Activated CD8-positive, alpha-beta memory T cell treated with anti-CD3 and anti-CD28 coated beads for 4 hours (primary cell): ENCODE measurements around the gene TTPAL.

ENCODE experiments used
- DNase-seq, 2 donors: peaks; one replicate each; pipeline ENCODE4 v3.0.0-alpha.2; 2020; ENCODE audit warnings: low read depth in 2 of 2

TTPAL gene

DNA sequence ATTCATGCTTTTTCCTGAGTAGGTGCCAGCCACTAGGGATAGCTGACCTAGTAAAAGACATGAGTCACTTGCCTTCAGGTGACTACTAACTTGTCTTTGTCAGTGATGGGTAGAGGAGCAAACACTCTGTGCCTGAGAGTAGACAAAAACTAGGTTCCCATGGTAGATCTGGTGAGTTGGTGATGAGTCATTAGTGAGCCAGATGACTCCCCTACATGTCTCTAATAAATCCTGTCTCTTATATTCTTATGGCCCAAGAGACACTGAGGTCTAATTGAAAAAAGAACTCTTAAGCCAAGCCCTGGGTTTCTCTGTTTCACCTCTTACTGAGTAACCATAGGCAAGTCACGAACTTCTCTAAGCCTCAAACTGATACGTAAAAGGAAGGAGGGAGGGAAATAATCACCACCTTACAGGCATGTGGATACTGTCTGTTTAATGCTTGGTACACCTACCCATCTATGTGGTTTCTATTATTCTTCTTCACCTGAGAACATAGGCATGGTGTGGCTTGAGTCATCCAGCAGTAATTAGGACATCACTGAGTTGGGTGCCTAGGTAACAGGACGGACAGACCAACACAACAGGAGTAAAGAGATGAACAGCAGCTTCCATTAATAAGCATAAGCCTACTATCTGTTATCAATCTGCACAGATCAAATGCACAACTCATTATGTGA is 20.3 kb downstream of the TTPAL start:
- no peak for DNase-seq

DNA sequence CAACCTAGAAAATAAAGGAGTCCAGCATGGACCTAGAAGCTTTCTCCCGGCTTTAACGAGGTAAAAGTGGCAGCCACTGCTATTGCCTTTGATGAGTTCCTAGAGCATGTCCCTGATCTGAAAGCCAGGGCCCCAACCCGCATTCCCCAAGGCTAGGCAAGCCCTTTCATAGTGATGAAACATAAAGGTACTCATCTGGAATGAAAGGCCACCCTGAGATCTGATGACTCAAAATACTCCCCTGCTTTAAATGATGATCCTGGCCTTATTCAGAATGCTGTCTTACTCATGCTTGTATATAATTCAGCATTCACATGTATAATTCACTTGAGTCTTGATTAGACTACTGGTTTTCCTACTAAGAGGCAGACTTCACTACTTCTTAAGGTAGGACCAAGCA is 21.3 kb downstream of the TTPAL start:
- no peak for DNase-seq

GRCh38 chr20:44497761-44498160 is 22.1 kb downstream of the TTPAL start:
- no peak for DNase-seq

GRCh38 chr20:44500221-44500620 is 24.5 kb downstream of the TTPAL start:
- DNase-seq = no peak

DNA sequence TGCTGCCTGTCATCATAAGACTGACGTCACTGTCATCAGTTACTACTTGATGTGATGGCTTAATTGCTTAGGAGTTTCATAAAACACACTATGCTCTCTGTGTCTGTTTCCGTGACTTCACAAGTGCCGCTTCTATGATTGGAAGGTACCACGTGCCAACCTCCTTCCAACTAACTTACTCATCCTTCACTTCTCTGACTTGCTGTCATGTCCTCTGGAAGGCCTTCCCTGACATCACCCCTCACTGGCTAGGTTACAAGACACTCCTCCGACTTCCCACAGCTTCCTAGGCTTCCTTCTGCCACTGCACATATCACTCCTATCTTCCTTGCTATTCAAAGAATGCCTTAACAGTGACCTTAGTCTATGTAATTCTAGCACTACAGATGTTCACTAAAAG is 25.8 kb downstream of the TTPAL start:
- no peak for DNase-seq

DNA sequence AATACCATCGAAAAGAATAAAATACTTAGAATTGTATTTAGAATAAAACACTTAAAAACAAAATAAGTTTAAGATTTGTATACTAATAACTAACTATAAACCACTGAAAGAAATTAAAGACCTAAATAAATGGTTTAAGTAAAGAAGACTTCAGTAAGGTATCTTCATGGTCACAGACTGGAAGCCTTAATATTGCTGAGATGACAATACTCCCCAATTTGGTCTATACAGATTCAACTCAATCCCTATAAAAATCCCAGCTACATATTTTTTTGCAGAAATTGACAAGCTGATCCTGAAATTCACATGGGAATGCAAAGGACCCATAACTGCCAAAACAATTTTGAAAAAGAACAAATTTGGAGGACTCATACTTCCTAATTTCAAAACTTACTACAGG is 27.3 kb downstream of the TTPAL start:
- DNase-seq = no peak

DNA sequence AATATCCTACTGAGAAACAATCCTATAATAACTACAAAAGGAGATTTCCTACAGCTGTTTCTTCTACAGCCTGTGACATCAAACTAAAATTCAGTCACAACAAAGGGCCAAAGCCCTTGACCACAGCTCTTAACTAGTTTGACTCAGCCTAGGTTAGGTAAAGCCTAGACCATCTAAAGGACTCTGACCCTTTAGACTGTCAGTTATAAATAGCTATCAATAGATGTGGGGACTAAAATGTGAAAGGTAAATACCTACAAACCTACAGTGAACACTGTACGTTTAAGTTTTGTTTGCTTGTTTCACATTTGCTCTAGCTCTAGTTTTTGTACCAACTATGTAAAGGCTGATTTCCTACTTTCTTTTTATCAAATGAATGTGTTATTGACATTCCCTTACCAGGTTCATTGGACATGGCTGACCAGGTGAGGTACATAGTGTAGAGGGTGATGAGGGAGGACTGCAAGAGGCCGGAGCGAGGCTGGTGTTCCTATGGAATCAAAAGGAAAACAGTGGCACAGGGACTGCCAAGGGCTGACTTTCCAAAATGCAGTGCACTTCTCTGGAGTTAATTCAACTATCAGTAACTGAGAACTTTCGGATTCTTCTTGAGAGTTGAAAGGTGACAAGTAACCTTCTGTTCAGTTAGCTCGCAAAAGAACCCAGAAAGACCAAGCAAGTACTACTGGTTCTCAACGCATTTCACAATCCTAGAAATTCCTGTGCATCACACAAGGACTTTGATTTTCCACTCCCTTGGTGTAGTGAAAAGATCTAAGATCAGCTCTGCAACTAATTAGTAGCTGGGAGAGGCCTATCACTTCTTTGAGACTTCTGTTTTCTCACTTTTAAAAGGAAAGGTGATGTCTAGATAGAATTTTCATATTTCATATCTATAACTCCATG is 29.0 kb downstream of the TTPAL start:
- no peak for DNase-seq

- DNase-seq = no peak
Observed at GRCh38 chr20:44509762-44510161, 34.1 kb downstream of the TTPAL start.

- DNase-seq = no peak
Observed at GRCh38 chr20:44513871-44514270, 38.2 kb downstream of the TTPAL start.

- no peak for DNase-seq
Observed at GRCh38 chr20:44516491-44516890, 40.8 kb downstream of the TTPAL start.

GRCh38 chr20:44517454-44517853 is 41.8 kb downstream of the TTPAL start:
- no peak for DNase-seq

GRCh38 chr20:44518248-44518647 is 42.6 kb downstream of the TTPAL start:
- DNase-seq = no peak

DNA sequence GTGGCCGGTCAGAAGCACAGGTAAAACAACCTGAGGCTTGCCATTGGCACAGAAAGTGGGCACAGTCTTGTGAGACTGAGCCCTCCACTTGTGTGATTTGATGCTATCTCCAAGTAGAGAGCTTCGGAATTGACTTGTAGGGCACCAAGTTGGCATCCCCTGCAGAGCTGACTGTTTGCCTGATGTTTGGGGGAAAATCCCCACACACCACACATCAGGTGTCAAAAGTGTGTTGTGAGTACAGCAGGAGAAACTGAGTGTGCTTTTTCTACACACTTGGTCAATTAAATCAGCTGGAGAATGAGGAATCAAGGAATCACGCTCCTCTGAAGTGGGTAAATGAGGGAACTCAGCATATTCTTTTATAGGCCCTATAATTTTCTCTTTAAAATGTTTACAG is 45.2 kb downstream of the TTPAL start:
- DNase-seq = no peak

- peak; percentile 91 to 93 for DNase-seq
Observed at GRCh38 chr20:44521484-44522481, 46.1 kb downstream of the TTPAL start, which contains the start of gene SERINC3. TSS of gene SERINC3 (minus strand) at chr20:44522070. CDS start at chr20:44521951, 119 bp downstream.

DNA sequence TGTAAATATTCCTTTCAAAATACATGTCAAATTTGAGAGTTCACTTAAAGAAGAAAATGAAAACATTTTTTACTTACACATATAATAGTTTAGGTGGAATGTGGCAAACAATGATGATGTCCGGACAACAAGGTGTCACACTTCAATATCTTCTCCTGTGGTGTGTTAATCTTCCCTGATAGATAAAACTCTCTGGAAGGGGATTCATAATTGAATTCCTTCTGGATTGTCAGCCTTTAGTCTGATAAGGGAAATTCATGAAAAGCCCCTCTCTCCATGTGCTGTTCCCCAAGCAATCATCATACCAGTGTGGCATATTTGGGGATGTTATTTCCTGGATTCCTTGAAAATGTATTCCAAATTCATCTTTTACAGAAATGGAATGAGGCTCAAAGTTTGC is 47.2 kb downstream of the TTPAL start:
- DNase-seq = no peak

- DNase-seq = no peak
Observed at GRCh38 chr20:44523746-44524145, 48.1 kb downstream of the TTPAL start.

DNA sequence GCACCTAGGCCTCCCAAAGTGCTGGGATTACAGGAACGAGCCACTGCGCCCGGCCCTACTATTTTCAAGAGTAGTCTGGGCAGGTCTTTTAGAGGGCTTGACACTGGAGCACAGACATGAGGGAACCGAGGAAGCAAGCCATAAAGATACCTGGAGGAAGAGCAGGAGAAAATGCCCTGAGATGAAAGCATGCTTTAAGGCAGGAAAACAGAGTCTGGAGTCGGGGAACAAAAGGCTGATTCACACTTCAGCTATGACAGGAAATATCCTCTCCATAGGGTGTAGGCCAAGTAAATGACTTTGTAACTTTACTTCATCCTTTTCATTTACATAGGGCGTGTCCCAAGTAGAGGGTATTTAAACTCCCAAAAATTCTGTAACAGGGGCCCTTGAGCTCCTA is 50.5 kb downstream of the TTPAL start:
- DNase-seq = no peak

DNA sequence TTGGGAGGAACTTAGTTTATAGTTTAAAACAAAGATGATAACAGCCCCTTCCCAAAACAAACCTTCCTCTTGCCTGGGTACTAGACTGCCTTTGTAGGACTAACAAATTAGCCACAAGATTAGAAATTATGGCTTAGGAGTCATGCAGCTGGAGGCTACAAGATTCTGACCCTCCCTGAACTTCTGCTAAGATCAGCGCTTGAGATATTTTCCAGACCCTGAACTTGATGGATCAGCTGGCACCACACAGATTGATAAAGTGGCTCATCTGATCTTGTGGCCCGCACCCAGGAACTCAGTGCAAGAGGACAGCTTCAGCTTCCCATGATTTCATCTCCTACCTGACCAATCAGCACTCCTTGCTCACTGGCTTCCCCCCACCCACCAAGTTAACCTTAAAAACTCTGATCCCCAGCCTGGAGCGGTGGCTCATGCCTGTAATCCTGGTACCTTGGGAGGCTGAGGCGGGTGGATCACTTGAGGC is 52.1 kb downstream of the TTPAL start:
- DNase-seq = no peak

DNA sequence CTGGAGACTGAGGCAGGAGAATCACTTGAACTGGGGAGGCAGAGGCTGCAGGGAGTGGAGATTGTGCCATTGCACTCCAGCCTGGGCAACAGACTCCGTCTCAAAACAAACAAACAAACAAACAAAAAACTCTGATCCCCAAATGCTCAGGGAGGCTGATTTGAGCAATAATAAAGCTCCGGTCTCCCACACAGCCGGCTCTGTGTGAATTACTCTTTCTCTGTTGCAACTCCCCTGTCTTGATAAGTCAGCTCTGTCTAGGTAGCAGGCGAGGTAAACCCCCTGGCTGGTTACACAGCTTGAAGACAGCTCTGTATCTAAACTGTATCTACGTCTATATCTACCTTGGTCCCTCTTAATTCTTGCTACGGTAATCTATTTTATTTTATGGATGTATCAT is 52.6 kb downstream of the TTPAL start:
- no peak for DNase-seq

- no peak for DNase-seq
Observed at GRCh38 chr20:44532259-44532980, 56.7 kb downstream of the TTPAL start.

- DNase-seq = no peak
Observed at GRCh38 chr20:44532981-44533331, 57.3 kb downstream of the TTPAL start.
